A549 treated with DMSO at 1 μM for 4 hours (cell line): ENCODE results near the gene HTR5A. TPM values are rescaled to one million over a fixed set of nuclear protein-coding genes. Genes with fewer than 3 reads are reported as not detected.

Source experiments
- total RNA-seq: library from RNA; stranded (reverse); fragments of 200-300 nt; extraction: Qiagen RNA extraction; gene quantifications from 5 replicates; pipeline ENCODE4 v1.2.3, GENCODE V29; 2022; ENCODE audit warnings: low read depth

The HTR5A gene
- not detected in 5 replicates for total RNA-seq

DNA sequence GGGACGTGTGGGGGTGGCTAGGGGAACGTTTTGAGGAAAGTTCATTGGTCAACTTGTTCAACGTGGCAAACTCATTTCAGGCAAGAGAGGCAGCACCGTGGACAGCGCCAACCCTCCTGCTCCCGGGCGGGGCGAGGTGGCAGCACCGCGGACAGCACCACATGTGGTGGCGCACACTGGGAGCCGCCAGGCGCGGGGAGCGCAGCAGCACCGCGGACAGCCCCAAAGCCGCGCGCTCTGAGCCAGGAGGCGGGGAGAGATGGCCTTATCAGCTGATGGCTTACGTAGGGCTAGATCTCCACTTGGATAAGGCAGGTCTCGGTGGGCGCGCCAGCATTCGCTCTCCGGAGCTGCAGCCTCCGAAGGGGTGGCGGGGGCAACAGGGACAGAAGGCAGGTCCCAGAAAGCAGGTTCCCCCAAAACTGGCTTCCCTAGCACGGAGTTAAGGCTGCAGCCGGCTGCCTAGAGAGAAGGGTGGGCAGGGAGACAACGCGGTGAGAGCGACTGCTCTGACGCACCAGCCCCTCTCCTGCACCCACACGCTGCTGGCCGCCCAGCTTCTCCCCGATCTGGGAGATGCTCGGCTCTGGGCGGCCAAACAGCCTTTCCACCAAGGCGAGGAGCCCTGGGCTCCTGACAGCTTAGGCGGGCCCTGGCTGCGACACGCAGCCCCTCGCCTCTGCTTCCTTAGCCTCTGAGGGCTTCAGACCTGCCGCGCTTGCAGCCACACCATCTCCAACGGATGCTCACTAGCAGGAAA is at the start of gene HTR5A:
TSS of gene HTR5A (plus strand) at position 333 of the 760 bp plus-strand sequence. CDS start 576 bp downstream, outside the sequence.

Other genes with a start within 250 kb of the HTR5A start
- gene PAXIP1, start 67.2 kb upstream of the HTR5A start, total RNA-seq = 14.5 to 16.8 TPM (median 16.1 TPM) in 5 replicates
- gene INSIG1, start 227.6 kb downstream of the HTR5A start, total RNA-seq = 19.0 to 24.0 TPM (median 20.8 TPM) in 5 replicates